Duodenal mucosa (tissue), 2 donors: ENCODE results near the gene CCDC197.

Source experiments
- H3K27ac ChIP-seq: one replicate; pipeline ENCODE4 v1.7.0; 2013; ENCODE audit warnings: low read depth, low read length
- H3K27me3 ChIP-seq, 2 donors: one replicate each; pipeline ENCODE4 v1.7.0; 2013; ENCODE audit warnings: low read length in 2 of 2, control low read depth in 1 of 2; ENCODE audit not compliant: insufficient read depth in 2 of 2, control insufficient read depth in 1 of 2
- H3K36me3 ChIP-seq, 2 donors: one replicate each; pipeline ENCODE4 v1.7.0; 2013; ENCODE audit warnings: low read length in 2 of 2, control low read depth in 1 of 2; ENCODE audit not compliant: insufficient read depth in 2 of 2, control insufficient read depth in 1 of 2
- H3K4me1 ChIP-seq, 2 donors: one replicate each; pipeline ENCODE4 v1.7.0; 2013; ENCODE audit warnings: low read length in 2 of 2, control low read depth in 1 of 2; ENCODE audit not compliant: insufficient read depth in 2 of 2, control insufficient read depth in 1 of 2
- H3K4me3 ChIP-seq, 2 donors: one replicate each; pipeline ENCODE4 v1.7.0; 2013; ENCODE audit warnings: low read length in 2 of 2, low read depth in 1 of 2
- H3K9ac ChIP-seq, 2 donors: one replicate each; pipeline ENCODE4 v1.7.0; 2013; ENCODE audit warnings: low read length in 2 of 2, low read depth in 1 of 2
- H3K9me3 ChIP-seq, 2 donors: one replicate each; pipeline ENCODE4 v1.7.0; 2013; ENCODE audit warnings: low read length in 2 of 2, control low read depth in 1 of 2; ENCODE audit not compliant: control insufficient read depth in 1 of 2

The CCDC197 gene

GRCh38 chr14:94031161-94031882 lies 34.2 kb downstream of the CCDC197 start:
- Histone ChIP-seq H3K4me3 (no peak overlapping the region), H3K27ac (no peak overlapping the region), H3K9ac (no peak overlapping the region), H3K9me3 (no peaks in the 10 kb centered on the region), H3K4me1 (peaks cover 13 to 21% of the 10 kb centered on the region in 2 donors), H3K36me3 (no peaks in the 10 kb centered on the region), H3K27me3 (no peaks in the 10 kb centered on the region)

- H3K4me1 ChIP-seq = peaks cover 12 to 18% of the 10 kb centered on the region in 2 donors
- H3K4me3 ChIP-seq = no peak overlapping the region
- no peaks in the 10 kb centered on the region for H3K9me3 ChIP-seq
- no peaks in the 10 kb centered on the region for H3K27me3 ChIP-seq
- no peak overlapping the region for H3K27ac ChIP-seq
- H3K9ac ChIP-seq = no peak overlapping the region
- H3K36me3 ChIP-seq = no peaks in the 10 kb centered on the region
These were observed 34.8 kb downstream of the CCDC197 start for GRCh38 chr14:94031883-94032279.

GRCh38 chr14:94034886-94035285 lies 37.8 kb downstream of the CCDC197 start:
- Histone ChIP-seq H3K4me1 (no peaks in the 10 kb centered on the region), H3K36me3 (no peaks in the 10 kb centered on the region), H3K9ac (no peak overlapping the region), H3K27ac (no peak overlapping the region), H3K27me3 (no peaks in the 10 kb centered on the region), H3K9me3 (no peaks in the 10 kb centered on the region), H3K4me3 (no peak overlapping the region)

- Histone ChIP-seq H3K4me3 (no peak overlapping the region), H3K4me1 (no peaks in the 10 kb centered on the region), H3K9ac (no peak overlapping the region), H3K36me3 (no peaks in the 10 kb centered on the region), H3K27me3 (no peaks in the 10 kb centered on the region), H3K27ac (no peak overlapping the region), H3K9me3 (no peaks in the 10 kb centered on the region)
These were observed 39.4 kb downstream of the CCDC197 start for GRCh38 chr14:94036313-94037167.

- Histone ChIP-seq H3K9me3 (no peaks in the 10 kb centered on the region), H3K36me3 (no peaks in the 10 kb centered on the region), H3K27me3 (no peaks in the 10 kb centered on the region), H3K4me1 (peaks cover 0 to 3% of the 10 kb centered on the region in 2 donors), H3K27ac (no peak overlapping the region), H3K4me3 (no peak overlapping the region), H3K9ac (no peak overlapping the region)
These were observed 40.9 kb downstream of the CCDC197 start for GRCh38 chr14:94037954-94038353.

- H3K9me3 ChIP-seq = no peaks in the 10 kb centered on the region
- no peak overlapping the region for H3K27ac ChIP-seq
- H3K36me3 ChIP-seq = no peaks in the 10 kb centered on the region
- H3K4me3 ChIP-seq = no peak overlapping the region
- H3K9ac ChIP-seq = no peak overlapping the region
- H3K4me1 ChIP-seq = peaks cover 0 to 3% of the 10 kb centered on the region in 2 donors
- H3K27me3 ChIP-seq = no peaks in the 10 kb centered on the region
These were observed 41.4 kb downstream of the CCDC197 start for GRCh38 chr14:94038510-94038909.

- H3K4me3 ChIP-seq = no peak overlapping the region
- H3K27ac ChIP-seq = no peak overlapping the region
- peaks cover 0 to 5% of the 10 kb centered on the region in 2 donors for H3K36me3 ChIP-seq
- no peak overlapping the region for H3K9ac ChIP-seq
- no peaks in the 10 kb centered on the region for H3K27me3 ChIP-seq
- no peaks in the 10 kb centered on the region for H3K9me3 ChIP-seq
- peaks cover 0 to 3% of the 10 kb centered on the region in 2 donors for H3K4me1 ChIP-seq
These were observed 42.0 kb downstream of the CCDC197 start for GRCh38 chr14:94038921-94039629.

DNA sequence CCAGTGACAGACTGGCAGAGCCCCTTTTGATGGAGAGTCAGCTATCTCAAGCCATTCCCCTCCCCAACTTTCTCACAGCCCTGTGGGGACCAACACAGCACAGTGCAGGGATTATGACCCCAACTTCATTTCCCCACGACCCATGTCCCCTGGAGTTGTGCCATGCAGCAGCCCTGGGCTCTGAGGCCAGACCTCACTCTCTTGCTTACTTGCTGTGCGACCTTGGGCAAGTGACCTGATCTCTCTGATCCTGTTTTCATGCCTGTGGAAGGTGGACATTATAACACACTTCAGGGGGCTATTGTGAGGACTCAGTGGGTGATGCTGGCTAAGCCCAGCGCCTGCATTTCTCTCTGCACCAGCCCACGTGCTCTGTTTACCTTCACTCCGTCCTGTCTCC lies 43.1 kb downstream of the CCDC197 start:
- Histone ChIP-seq H3K36me3 (peaks cover 0 to 9% of the 10 kb centered on the region in 2 donors), H3K4me1 (peaks cover 0 to 3% of the 10 kb centered on the region in 2 donors), H3K27ac (no peak overlapping the region), H3K9me3 (no peaks in the 10 kb centered on the region), H3K4me3 (no peak overlapping the region), H3K9ac (no peak overlapping the region), H3K27me3 (no peaks in the 10 kb centered on the region)

DNA sequence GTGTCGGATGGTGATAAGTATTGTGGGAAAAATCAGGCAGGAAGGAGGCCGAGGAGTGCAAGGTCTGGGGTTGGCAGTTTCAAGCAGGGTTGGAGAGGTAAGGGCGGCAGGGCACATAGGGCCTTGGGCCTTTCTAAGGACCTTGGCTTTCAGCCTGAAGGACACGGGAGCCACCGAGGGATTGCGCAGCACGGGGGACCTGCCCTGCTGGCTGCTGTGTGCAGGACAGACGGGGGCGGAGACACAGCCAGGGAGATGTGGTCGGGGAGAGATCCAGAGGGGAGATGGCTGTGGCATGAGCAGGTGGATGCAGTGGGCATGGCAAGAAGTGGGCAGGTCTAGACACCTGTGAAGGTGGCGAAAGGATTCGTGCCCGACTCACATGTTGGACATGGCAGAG lies 43.7 kb downstream of the CCDC197 start:
- H3K27ac ChIP-seq = no peak overlapping the region
- no peak overlapping the region for H3K4me3 ChIP-seq
- peaks cover 0 to 14% of the 10 kb centered on the region in 2 donors for H3K36me3 ChIP-seq
- no peaks in the 10 kb centered on the region for H3K27me3 ChIP-seq
- no peaks in the 10 kb centered on the region for H3K9me3 ChIP-seq
- H3K9ac ChIP-seq = no peak overlapping the region
- peaks cover 0 to 3% of the 10 kb centered on the region in 2 donors for H3K4me1 ChIP-seq
